ENCODE data around the gene PANK2.

Gene PANK2

GRCh38 chr20:3970016-3970415 lies 80.8 kb downstream of the PANK2 start:
- TF ChIP-seq GATA2 (IDR thresholded peaks at IDR 0.05; ENCODE audit: low read depth, low read length): no peak
- TF ChIP-seq GATA3 (IDR thresholded peaks at IDR 0.05; ENCODE audit: low read depth, low read length): no peak

GRCh38 chr20:3971145-3971544 lies 82.0 kb downstream of the PANK2 start:
- TF ChIP-seq GATA3 (IDR thresholded peaks at IDR 0.05; ENCODE audit: low read depth, low read length): no peak

DNA sequence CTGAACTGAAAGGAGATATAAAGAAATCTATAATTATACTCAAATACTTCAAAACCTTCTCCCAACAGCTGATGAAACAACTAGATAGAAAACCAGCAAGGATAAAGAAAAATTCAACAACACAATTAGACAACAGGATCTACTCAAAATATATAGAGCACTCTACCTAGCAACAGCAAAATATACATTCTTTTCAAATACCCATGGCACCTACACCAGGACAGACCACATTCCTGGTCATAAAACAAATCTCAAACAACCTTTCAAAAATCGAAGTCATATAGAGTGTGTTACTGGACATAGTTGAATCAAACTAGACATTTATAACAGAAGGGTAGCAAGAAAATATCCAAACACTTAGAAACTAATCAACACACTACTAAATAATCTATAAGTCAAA lies 83.0 kb downstream of the PANK2 start:
- no peak for TF ChIP-seq GATA2 (IDR thresholded peaks at IDR 0.05; ENCODE audit: low read depth, low read length)
- TF ChIP-seq GATA3 (IDR thresholded peaks at IDR 0.05; ENCODE audit: low read depth, low read length): no peak

DNA sequence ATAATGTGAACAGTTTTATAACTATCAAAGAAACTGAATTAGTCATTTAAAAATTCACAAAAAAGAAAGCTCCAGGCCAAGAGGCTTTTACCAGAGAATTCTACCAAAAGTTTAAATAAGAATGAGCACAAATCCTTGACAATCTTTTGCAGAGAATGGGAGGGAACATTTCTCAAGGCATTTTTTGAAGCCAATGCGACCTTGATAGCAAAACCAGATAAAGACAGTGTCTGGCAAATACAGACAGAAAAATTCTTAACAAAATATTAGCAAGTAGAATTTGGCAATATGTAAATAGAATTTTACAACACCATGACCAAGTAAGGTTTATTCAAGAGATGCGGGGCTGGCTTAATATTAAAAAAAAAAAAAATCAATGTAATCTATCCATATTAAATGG lies 84.5 kb downstream of the PANK2 start:
- TF ChIP-seq GATA3 (IDR thresholded peaks at IDR 0.05; ENCODE audit: low read depth, low read length): no peak

GRCh38 chr20:3976511-3976910 lies 87.3 kb downstream of the PANK2 start:
- no peak for TF ChIP-seq GATA2 (IDR thresholded peaks at IDR 0.05; ENCODE audit: low read depth, low read length)

All from SH-SY5Y (cell line).